B cell (primary cell): ENCODE results near the gene ALDOB.

Experiments
- CTCF ChIP-seq: fragments of 200-600 bp; IDR thresholded peaks from one replicate; pipeline ENCODE4 v1.8.0; 2022; ENCODE audit warnings: antibody characterized with exemption, mild to moderate bottlenecking
- EZH2 ChIP-seq: IDR thresholded peaks from 2 replicates; pipeline ENCODE4 v1.6.1; 2012; ENCODE audit warnings: borderline replicate concordance, low read depth, mild to moderate bottlenecking, moderate library complexity, low read length; ENCODE audit not compliant: insufficient read depth, poor library complexity, severe bottlenecking

GRCh38 chr9:101451498-101451897 is 15.9 kb upstream of the ALDOB start:
- no peak for TF ChIP-seq CTCF
- no peak for TF ChIP-seq EZH2
